GM19099 (cell line): ENCODE data around the gene SLC51A.

Experiments used
- POLR2A ChIP-seq: IDR thresholded peaks from 3 replicates; pipeline ENCODE4 v1.6.1; 2011; ENCODE audit warnings: low read depth; ENCODE audit not compliant: insufficient read length; ENCODE audit errors: extremely low read depth

SLC51A gene

DNA sequence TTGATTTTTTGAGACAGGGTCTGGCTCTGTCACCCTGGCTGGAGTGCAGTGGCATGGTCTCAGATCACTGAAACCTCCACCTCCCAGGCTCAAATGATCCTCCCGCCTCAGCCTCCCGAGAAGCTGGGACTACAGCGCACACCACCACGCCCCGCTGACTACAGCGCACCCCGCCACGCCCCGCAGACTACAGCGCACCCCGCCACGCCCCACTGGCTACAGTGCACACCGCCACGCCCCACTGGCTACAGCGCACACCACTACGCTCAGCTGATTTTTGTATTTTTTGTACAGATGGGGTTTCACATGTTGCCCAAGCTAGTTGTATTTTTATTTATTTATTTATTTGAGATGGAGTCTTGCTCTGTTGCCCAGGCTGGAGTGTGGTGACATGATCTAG, 35.6 kb downstream of the SLC51A start:
- TF ChIP-seq POLR2A, result no peak

GRCh38 chr3:196254376-196255283, 38.3 kb downstream of the SLC51A start:
- no peak for TF ChIP-seq POLR2A

- TF ChIP-seq POLR2A, result no peak
Measured at GRCh38 chr3:196255776-196256175, 39.4 kb downstream of the SLC51A start.

GRCh38 chr3:196260784-196261183, 44.5 kb downstream of the SLC51A start:
- TF ChIP-seq POLR2A, result no peak

DNA sequence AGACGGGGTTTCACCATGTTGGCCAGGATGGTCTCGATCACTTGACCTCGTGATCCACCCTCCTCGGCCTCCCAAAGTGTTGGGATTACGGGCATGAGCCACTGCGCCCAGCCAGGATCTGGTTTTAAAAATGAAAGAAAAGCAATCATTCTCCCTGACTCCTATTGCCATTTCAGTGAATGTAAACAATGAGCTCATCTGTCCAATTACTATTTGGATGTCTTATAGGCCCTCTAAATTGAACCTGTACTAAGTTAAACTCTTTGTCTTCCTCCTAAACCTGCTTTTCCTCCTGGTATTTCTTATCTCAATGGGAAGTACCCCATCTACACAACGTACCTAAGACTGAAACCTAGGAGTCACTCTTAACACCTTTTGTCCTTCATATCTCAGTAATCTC, 47.5 kb downstream of the SLC51A start:
- TF ChIP-seq POLR2A, result no peak

GRCh38 chr3:196268284-196269163, 52.2 kb downstream of the SLC51A start:
- no peak for TF ChIP-seq POLR2A

DNA sequence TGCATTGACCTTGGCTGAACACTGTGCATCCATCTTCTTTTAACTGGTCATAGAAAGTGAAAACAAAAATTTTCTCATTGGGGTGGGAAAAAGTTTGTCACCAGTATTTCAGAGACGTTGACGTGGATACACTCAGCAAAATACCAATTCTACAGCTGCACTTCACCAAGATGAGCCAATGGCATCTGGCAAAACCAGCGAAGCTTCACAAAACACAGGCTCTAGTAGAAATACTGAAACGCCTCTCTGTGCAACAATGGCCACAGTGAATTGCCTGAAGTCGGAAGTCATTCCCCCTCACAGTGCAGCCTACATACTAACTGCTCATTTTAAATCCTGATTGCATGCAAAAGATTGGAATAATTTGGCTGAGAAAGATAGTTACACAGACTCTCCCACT, 54.2 kb downstream of the SLC51A start:
- no peak for TF ChIP-seq POLR2A

GRCh38 chr3:196272826-196273225, 56.5 kb downstream of the SLC51A start:
- no peak for TF ChIP-seq POLR2A

- no peak for TF ChIP-seq POLR2A
Measured at GRCh38 chr3:196273655-196274054, 57.3 kb downstream of the SLC51A start.

GRCh38 chr3:196274585-196274984, 58.3 kb downstream of the SLC51A start:
- TF ChIP-seq POLR2A, result no peak

DNA sequence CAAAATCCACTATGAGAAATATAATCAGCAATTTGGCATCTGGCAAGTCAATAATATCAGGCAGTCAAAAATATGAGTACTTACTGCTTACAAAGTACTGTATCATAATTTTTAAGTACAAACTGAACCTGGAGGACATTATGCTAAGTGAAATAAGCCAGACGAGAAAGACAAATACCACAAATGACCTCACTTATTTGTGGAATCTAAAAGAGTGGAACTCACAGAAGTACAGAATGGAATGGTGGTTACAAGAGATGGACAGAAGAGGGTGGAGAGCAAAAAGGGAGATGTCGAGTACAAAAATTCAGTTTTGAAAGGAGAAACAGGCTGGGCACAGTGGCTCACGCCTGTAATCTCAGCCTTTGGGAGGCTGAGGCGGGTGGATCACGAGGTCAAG, 58.8 kb downstream of the SLC51A start:
- no peak for TF ChIP-seq POLR2A

GRCh38 chr3:196280689-196281440, 64.5 kb downstream of the SLC51A start:
- TF ChIP-seq POLR2A, result no peak

DNA sequence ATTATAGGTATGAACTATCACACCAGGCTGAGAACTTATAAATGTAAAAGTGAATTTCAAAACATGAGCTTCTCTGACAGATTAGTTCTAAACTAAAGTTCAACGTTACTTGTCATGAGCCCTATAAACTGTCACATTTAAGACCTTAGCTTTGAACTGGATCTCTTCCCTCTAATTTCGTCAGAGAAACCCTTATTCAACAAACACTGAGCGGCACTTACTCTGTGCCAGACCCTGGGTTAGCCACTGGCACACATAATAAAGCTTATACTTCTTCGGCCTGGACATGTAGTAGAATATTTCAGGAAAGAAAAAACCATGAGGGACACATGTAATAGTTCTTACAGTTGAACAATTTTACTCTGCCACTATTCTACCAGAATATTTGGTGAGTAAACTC, 65.6 kb downstream of the SLC51A start:
- TF ChIP-seq POLR2A, result no peak
